Measurements from ENCODE around the gene TCP1. TPM values are rescaled to one million over a fixed set of nuclear protein-coding genes. Genes with fewer than 3 reads are reported as not detected.
A peak's percentile ranks its signal among the peaks of the same experiment; 100 is the strongest.

Gene TCP1
- total RNA-seq, 1 experiment from 2014 or later, result 538 TPM

- peaks cover 78% of the 10 kb centered on the region for H3K36me3 ChIP-seq
- H3K27ac ChIP-seq, result no peak overlapping the region
These were observed 17.2 kb downstream of the TCP1 start for GRCh38 chr6:159772196-159772595.

GRCh38 chr6:159769470-159769869, 19.9 kb downstream of the TCP1 start:
- Histone ChIP-seq H3K36me3 (peaks cover 91% of the 10 kb centered on the region), H3K27ac (no peak overlapping the region), H3K4me3 (no peak overlapping the region), H3K27me3 (no peaks in the 10 kb centered on the region), H3K4me1 (no peaks in the 10 kb centered on the region), H3K9me3 (replicated peaks) (no peaks in the 10 kb centered on the region)
- no peak for DNase-seq

More at GRCh38 chr6:159772196-159772595, 17.2 kb downstream of the TCP1 start:
- no peak for DNase-seq
- H3K9me3 ChIP-seq (replicated peaks), result no peaks in the 10 kb centered on the region
- no peaks in the 10 kb centered on the region for H3K27me3 ChIP-seq
- H3K4me3 ChIP-seq, result no peak overlapping the region
- no peaks in the 10 kb centered on the region for H3K4me1 ChIP-seq

DNA sequence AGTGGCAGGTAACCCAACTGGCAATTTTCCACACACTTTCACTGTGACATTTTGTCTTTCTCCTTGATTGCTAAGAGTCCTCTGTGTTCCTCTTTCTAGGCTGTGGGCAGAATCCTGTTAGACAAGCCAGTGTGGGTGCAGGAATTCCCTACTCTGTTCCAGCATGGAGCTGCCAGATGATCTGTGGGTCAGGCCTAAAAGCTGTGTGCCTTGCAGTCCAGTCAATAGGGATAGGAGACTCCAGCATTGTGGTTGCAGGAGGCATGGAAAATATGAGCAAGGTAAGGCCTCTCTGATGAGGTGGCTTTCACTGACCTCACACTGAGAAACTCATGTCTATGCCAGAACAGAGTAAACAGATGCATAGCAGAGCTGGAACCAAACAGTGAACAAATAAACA, 22.5 kb downstream of the TCP1 start:
- Histone ChIP-seq H3K4me3 (no peak overlapping the region), H3K4me1 (0 out of 2 replicates have a peak, but pooled peaks cover 3% of the 10 kb centered on the region), H3K27me3 (no peaks in the 10 kb centered on the region), H3K36me3 (peaks cover 86% of the 10 kb centered on the region), H3K27ac (no peak overlapping the region), H3K9me3 (replicated peaks) (no peaks in the 10 kb centered on the region)
- DNase-seq, result no peak

GRCh38 chr6:159762681-159763293, 26.6 kb downstream of the TCP1 start:
- no peak for DNase-seq
- Histone ChIP-seq H3K36me3 (peaks cover 55% of the 10 kb centered on the region), H3K4me1 (peaks cover 19% of the 10 kb centered on the region)

DNA sequence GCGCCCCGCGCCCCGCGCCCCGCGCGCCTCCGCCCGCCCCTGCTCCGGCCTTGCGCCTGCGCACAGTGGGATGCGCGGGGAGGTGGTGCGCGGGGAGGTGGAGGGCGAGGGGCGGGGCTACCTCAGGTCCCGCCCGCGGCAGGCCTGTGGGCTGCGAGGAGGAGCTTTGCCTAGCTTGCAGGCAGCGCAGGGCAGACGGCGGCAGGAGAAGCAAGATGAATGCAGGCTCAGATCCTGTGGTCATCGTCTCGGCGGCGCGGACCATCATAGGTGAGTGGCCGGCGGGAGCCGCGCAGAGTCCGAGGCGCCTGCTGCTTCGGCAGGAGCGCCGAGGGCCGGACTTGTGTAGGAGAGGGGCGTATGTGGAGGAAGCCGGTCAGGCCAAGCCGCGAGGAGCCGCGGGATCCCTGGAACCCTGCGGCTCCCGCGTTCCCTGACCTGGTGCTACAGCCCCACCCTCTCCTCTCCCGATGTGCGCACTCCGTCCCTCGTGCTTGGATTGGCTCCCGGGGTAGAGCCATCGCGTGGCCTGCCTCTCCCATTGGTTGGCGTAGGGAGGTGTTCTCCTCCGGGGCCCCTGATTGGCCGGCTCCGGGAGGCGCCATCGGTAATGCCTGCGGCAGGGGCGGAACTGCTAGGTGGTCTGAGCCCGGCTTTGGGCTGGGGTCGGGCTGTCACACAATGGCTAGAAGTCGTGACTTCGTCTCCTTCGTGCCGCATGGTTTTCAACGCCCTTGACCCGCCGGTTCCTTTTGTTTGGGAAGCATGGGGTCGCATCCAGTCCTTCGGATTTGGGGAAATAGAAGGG, 27.3 kb downstream of the TCP1 start, which contains the start of gene ACAT2:
Gene ACAT2 (plus strand): TSS at position 173 of the 808 bp plus-strand sequence. CDS start 43 bp downstream, at position 216.
- Histone ChIP-seq H3K9me3 (replicated peaks) (no peaks in the 10 kb centered on the region), H3K27ac (peak within 1 kb of the TSS; percentile 77), H3K36me3 (peaks cover 55% of the 10 kb centered on the region), H3K4me1 (peaks cover 19% of the 10 kb centered on the region), H3K27me3 (no peaks in the 10 kb centered on the region), H3K4me3 (peak within 1 kb of the TSS; percentile 94)
- DNase-seq, result peak; percentile 98 to 99

More at GRCh38 chr6:159762681-159763293, 26.6 kb downstream of the TCP1 start:
- Histone ChIP-seq H3K9me3 (replicated peaks) (no peaks in the 10 kb centered on the region), H3K27me3 (no peaks in the 10 kb centered on the region), H3K4me3 (peak overlapping the region; percentile 94), H3K27ac (peak overlapping the region; percentile 77; the same call in 1 of the 2 replicates)

- peak overlapping the region; percentile 77 for H3K27ac ChIP-seq
- H3K4me3 ChIP-seq, result peak overlapping the region; percentile 94
- H3K36me3 ChIP-seq, result peaks cover 53% of the 10 kb centered on the region
- no peaks in the 10 kb centered on the region for H3K9me3 ChIP-seq (replicated peaks)
- no peaks in the 10 kb centered on the region for H3K27me3 ChIP-seq
- peaks cover 19% of the 10 kb centered on the region for H3K4me1 ChIP-seq
- DNase-seq, result peak; percentile 28 to 57
These were observed 28.1 kb downstream of the TCP1 start for GRCh38 chr6:159761129-159761872.

GRCh38 chr6:159760602-159761057, 28.8 kb downstream of the TCP1 start:
- Histone ChIP-seq H3K27ac (peak overlapping the region; percentile 77; the same call in 1 of the 2 replicates), H3K27me3 (no peaks in the 10 kb centered on the region), H3K9me3 (replicated peaks) (no peaks in the 10 kb centered on the region), H3K36me3 (peaks cover 54% of the 10 kb centered on the region), H3K4me1 (peaks cover 19% of the 10 kb centered on the region), H3K4me3 (peak overlapping the region; percentile 94)
- peak; percentile 45 to 62 for DNase-seq

GRCh38 chr6:159759645-159760044, 29.8 kb downstream of the TCP1 start:
- Histone ChIP-seq H3K9me3 (replicated peaks) (no peaks in the 10 kb centered on the region), H3K27ac (no peak overlapping the region), H3K27me3 (no peaks in the 10 kb centered on the region), H3K4me3 (no peak overlapping the region), H3K36me3 (peaks cover 54% of the 10 kb centered on the region), H3K4me1 (peaks cover 19% of the 10 kb centered on the region)
- peak in 1 of 2 experiments; percentile 21 for DNase-seq

- H3K36me3 ChIP-seq, result peaks cover 57% of the 10 kb centered on the region
- H3K4me3 ChIP-seq, result no peak overlapping the region
- no peaks in the 10 kb centered on the region for H3K9me3 ChIP-seq (replicated peaks)
- no peaks in the 10 kb centered on the region for H3K27me3 ChIP-seq
- peak in 1 of 2 experiments; percentile 26 for DNase-seq
- peaks cover 19% of the 10 kb centered on the region for H3K4me1 ChIP-seq
- H3K27ac ChIP-seq, result no peak overlapping the region
These were observed 31.1 kb downstream of the TCP1 start for GRCh38 chr6:159758031-159759001.

GRCh38 chr6:159756508-159756907, 32.9 kb downstream of the TCP1 start:
- Histone ChIP-seq H3K27me3 (no peaks in the 10 kb centered on the region), H3K4me3 (no peak overlapping the region), H3K4me1 (peaks cover 16% of the 10 kb centered on the region), H3K36me3 (peaks cover 69% of the 10 kb centered on the region), H3K9me3 (replicated peaks) (no peaks in the 10 kb centered on the region), H3K27ac (no peak overlapping the region)
- DNase-seq, result no peak

DNA sequence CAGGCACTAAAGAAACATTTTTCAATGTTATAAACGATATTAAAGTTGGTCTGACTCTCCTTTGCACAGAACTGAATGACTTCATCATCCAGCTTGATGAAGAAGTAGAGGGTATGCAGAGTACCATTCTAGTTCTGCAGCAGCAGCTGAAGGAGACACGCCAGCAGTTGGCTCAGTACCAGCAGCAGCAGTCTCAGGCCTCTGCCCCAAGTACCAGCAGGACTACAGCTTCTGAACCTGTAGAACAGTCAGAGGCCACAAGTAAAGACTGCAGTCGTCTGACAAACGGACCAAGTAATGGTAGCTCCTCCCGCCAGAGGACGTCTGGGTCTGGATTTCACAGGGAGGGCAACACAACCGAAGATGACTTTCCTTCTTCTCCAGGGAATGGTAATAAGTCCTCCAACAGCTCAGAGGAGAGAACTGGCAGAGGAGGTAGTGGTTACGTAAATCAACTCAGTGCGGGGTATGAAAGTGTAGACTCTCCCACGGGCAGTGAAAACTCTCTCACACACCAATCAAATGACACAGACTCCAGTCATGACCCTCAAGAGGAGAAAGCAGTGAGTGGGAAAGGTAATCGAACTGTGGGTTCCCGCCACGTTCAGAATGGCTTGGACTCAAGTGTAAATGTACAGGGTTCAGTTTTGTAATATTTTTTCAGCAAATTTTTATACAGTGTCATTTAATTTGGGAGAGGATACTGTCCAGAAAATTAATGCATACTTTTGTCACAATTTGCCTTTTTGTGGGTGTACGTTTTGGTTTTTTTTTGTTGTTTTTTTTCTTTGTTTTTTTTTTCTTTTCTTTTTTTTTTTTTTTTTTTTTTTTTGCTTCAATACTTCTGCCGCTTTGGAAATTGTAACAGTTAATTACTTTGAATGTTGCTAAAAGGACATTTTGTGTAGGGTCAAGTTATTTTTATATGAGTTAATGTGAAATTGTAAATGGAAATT, 34.2 kb downstream of the TCP1 start:
- Histone ChIP-seq H3K27ac (no peak overlapping the region), H3K4me3 (no peak overlapping the region), H3K4me1 (peaks cover 7% of the 10 kb centered on the region), H3K9me3 (replicated peaks) (no peaks in the 10 kb centered on the region), H3K36me3 (peaks cover 74% of the 10 kb centered on the region), H3K27me3 (no peaks in the 10 kb centered on the region)
- no peak for DNase-seq

GRCh38 chr6:159754401-159754800, 35.0 kb downstream of the TCP1 start:
- Histone ChIP-seq H3K4me1 (no peaks in the 10 kb centered on the region), H3K9me3 (replicated peaks) (no peaks in the 10 kb centered on the region), H3K27ac (no peak overlapping the region), H3K4me3 (no peak overlapping the region), H3K27me3 (no peaks in the 10 kb centered on the region), H3K36me3 (peaks cover 82% of the 10 kb centered on the region)
- DNase-seq, result no peak
